Activated CD4-positive, alpha-beta T cell treated with anti-CD3 and anti-CD28 coated beads for 1 hour (primary cell): ENCODE data around the gene MPZL1.
"Not testable (repeated sequence)": the region's sequence is repeated elsewhere in the genome, so short reads cannot be mapped to it uniquely, and the experiment has no call there.

ENCODE experiments used
- DNase-seq: peaks from one replicate; pipeline ENCODE4 v3.0.0-alpha.2; 2020

Gene MPZL1

GRCh38 chr1:167784876-167785550 is 63.2 kb downstream of the MPZL1 start:
- DNase-seq, result no peak

- no peak for DNase-seq
Observed at GRCh38 chr1:167786502-167786901, 64.7 kb downstream of the MPZL1 start.

GRCh38 chr1:167789501-167789900 is 67.7 kb downstream of the MPZL1 start:
- DNase-seq, result no peak

GRCh38 chr1:167790117-167790516 is 68.3 kb downstream of the MPZL1 start:
- no peak for DNase-seq

- no peak for DNase-seq
Observed at GRCh38 chr1:167791281-167792187, 69.8 kb downstream of the MPZL1 start.

- no peak for DNase-seq
Observed at GRCh38 chr1:167792188-167792565, 70.4 kb downstream of the MPZL1 start.

- DNase-seq, result no peak
Observed at GRCh38 chr1:167794043-167794442, 72.3 kb downstream of the MPZL1 start.

GRCh38 chr1:167795810-167796740 is 74.3 kb downstream of the MPZL1 start:
- no peak for DNase-seq

- DNase-seq, result no peak
Observed at GRCh38 chr1:167797015-167797414, 75.2 kb downstream of the MPZL1 start.

GRCh38 chr1:167798952-167799351 is 77.2 kb downstream of the MPZL1 start:
- DNase-seq, result no peak

- DNase-seq, result no peak
Observed at GRCh38 chr1:167799747-167800146, 78.0 kb downstream of the MPZL1 start.

GRCh38 chr1:167800251-167800650 is 78.5 kb downstream of the MPZL1 start:
- no peak for DNase-seq

GRCh38 chr1:167802235-167802634 is 80.5 kb downstream of the MPZL1 start:
- DNase-seq, result no peak

- DNase-seq, result peak; percentile 72
Observed at GRCh38 chr1:167803358-167804207, 81.8 kb downstream of the MPZL1 start.

GRCh38 chr1:167805041-167805556 is 83.3 kb downstream of the MPZL1 start:
- no peak for DNase-seq

- DNase-seq, result not testable (repeated sequence)
Observed at GRCh38 chr1:167806235-167806634, 84.5 kb downstream of the MPZL1 start.

GRCh38 chr1:167806676-167807075 is 84.9 kb downstream of the MPZL1 start:
- not testable (repeated sequence) for DNase-seq

- DNase-seq, result no peak
Observed at GRCh38 chr1:167808104-167808503, 86.3 kb downstream of the MPZL1 start.

GRCh38 chr1:167808690-167809089 is 86.9 kb downstream of the MPZL1 start:
- no peak for DNase-seq

- no peak for DNase-seq
Observed at GRCh38 chr1:167812972-167813371, 91.2 kb downstream of the MPZL1 start.

- DNase-seq, result no peak
Observed at GRCh38 chr1:167815650-167816049, 93.9 kb downstream of the MPZL1 start.
